ENCODE results near the gene TGFB2. TPM values are rescaled to one million over a fixed set of nuclear protein-coding genes. Genes with fewer than 3 reads are reported as not detected.

The TGFB2 gene
- total RNA-seq, 1 experiment from 2014 or later = 0.34 TPM

DNA sequence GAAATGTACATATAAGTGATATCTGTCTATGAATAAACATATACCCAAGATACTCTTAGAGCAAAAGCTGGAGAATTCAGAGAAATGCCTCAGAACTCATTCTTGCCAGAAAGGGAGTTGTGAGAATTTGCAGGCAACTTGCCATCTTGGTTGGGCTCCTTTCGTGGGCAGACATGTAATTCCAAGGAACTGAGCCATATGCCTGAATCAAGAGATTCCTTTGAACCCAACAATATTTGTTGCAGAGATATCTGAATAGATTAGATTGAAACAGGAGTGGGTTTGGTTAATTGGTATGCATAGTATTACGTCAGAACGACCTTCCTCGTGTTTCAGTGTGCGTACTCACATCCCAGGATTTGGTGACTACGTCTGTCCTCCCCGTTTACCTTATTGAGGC lies 67.0 kb downstream of the TGFB2 start:
- Histone ChIP-seq H3K27ac (ENCODE audit: low read depth, low read length) (no peak overlapping the region), H2AFZ (ENCODE audit: low read depth, low read length, poor library complexity, severe bottlenecking) (no peak overlapping the region), H3K4me3 (replicated peaks in 1 of 2; ENCODE audit: low read depth in 1 of 2, low read length in 2 of 2) (no peak overlapping the region), H3K9me3 (ENCODE audit: control insufficient read depth in 1 of 2, insufficient read depth in 1 of 2, low read depth in 1 of 2, low read length in 2 of 2) (no peaks in the 10 kb centered on the region), H3K9me2 (ENCODE audit: insufficient read depth) (no peaks in the 10 kb centered on the region), H3K4me2 (ENCODE audit: low read length) (no peak overlapping the region), H3K79me2 (ENCODE audit: insufficient read depth, low read length) (no peaks in the 10 kb centered on the region), H3K4me1 (ENCODE audit: control insufficient read depth in 1 of 2, insufficient read depth in 2 of 2, low read length in 2 of 2) (no peaks in the 10 kb centered on the region), H3K36me3 (ENCODE audit: control insufficient read depth in 1 of 2, insufficient read depth in 2 of 2, low read length in 2 of 2) (no peaks in the 10 kb centered on the region), H4K20me1 (ENCODE audit: insufficient read depth) (no peaks in the 10 kb centered on the region), H3K9ac (ENCODE audit: low read length) (no peak overlapping the region), H3K27me3 (ENCODE audit: insufficient read depth, low read length) (no peaks in the 10 kb centered on the region)
- ChIA-PET POLR2A (no interaction called here), CTCF (no interaction called here), RAD21 (ENCODE audit: low non-redundant PET in 1 of 2, low total read pairs in 2 of 2, uncharacterized antibody in 2 of 2, unreplicated experiment in 2 of 2) (no interaction called here)
- intact Hi-C loops (cut with micrococcal nuclease) = no loop called here
- no TSS peak for BruUV-seq (replicated peaks)
- TF ChIP-seq TCF7L2 (IDR thresholded peaks at IDR 0.05; ENCODE audit: borderline replicate concordance, extremely low read depth, insufficient read depth, insufficient read length) = no peak
- TF ChIP-seq, protein P1, sequence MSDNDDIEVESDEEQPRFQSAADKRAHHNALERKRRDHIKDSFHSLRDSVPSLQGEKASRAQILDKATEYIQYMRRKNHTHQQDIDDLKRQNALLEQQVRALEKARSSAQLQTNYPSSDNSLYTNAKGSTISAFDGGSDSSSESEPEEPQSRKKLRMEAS (IDR thresholded peaks at IDR 0.05) = no peak
- no peak for TF ChIP-seq POLR2A (IDR thresholded peaks at IDR 0.05; ENCODE audit: borderline replicate concordance, extremely low read depth, insufficient read depth, insufficient read length)
- TF ChIP-seq FOSL1 (IDR thresholded peaks at IDR 0.05; ENCODE audit: low read depth) = no peak
- TF ChIP-seq EZH2phosphoT487 (IDR thresholded peaks at IDR 0.05; ENCODE audit: borderline replicate concordance) = no peak
- TF ChIP-seq CBX3 (IDR thresholded peaks at IDR 0.05; ENCODE audit: low read depth) = no peak
- TF ChIP-seq SRF (IDR thresholded peaks at IDR 0.05; ENCODE audit: low read depth) = no peak
- no peak for TF ChIP-seq ELF1 (IDR thresholded peaks at IDR 0.05; ENCODE audit: borderline replicate concordance, low read depth)
- no peak for TF ChIP-seq RAD21 (IDR thresholded peaks at IDR 0.05; ENCODE audit: low read depth)
- TF ChIP-seq, protein P2, sequence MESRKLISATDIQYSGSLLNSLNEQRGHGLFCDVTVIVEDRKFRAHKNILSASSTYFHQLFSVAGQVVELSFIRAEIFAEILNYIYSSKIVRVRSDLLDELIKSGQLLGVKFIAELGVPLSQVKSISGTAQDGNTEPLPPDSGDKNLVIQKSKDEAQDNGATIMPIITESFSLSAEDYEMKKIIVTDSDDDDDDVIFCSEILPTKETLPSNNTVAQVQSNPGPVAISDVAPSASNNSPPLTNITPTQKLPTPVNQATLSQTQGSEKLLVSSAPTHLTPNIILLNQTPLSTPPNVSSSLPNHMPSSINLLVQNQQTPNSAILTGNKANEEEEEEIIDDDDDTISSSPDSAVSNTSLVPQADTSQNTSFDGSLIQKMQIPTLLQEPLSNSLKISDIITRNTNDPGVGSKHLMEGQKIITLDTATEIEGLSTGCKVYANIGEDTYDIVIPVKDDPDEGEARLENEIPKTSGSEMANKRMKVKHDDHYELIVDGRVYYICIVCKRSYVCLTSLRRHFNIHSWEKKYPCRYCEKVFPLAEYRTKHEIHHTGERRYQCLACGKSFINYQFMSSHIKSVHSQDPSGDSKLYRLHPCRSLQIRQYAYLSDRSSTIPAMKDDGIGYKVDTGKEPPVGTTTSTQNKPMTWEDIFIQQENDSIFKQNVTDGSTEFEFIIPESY (IDR thresholded peaks at IDR 0.05; ENCODE audit: extremely low read depth, insufficient replicate concordance, low read length) = no peak
- TF ChIP-seq POLR2AphosphoS5 (IDR thresholded peaks at IDR 0.05; ENCODE audit: low read depth, low read length) = no peak
- no peak for TF ChIP-seq EGR1 (IDR thresholded peaks at IDR 0.05; ENCODE audit: low read depth)
- TF ChIP-seq, protein P3, sequence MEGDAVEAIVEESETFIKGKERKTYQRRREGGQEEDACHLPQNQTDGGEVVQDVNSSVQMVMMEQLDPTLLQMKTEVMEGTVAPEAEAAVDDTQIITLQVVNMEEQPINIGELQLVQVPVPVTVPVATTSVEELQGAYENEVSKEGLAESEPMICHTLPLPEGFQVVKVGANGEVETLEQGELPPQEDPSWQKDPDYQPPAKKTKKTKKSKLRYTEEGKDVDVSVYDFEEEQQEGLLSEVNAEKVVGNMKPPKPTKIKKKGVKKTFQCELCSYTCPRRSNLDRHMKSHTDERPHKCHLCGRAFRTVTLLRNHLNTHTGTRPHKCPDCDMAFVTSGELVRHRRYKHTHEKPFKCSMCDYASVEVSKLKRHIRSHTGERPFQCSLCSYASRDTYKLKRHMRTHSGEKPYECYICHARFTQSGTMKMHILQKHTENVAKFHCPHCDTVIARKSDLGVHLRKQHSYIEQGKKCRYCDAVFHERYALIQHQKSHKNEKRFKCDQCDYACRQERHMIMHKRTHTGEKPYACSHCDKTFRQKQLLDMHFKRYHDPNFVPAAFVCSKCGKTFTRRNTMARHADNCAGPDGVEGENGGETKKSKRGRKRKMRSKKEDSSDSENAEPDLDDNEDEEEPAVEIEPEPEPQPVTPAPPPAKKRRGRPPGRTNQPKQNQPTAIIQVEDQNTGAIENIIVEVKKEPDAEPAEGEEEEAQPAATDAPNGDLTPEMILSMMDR (IDR thresholded peaks at IDR 0.05 in 2 of 3, conservative IDR thresholded peaks at IDR 0.05 in 1 of 3; ENCODE audit: borderline replicate concordance in 1 of 3, insufficient read depth in 1 of 3, low read depth in 2 of 3, low read length in 2 of 3) = no peak
- TF ChIP-seq, protein P4, sequence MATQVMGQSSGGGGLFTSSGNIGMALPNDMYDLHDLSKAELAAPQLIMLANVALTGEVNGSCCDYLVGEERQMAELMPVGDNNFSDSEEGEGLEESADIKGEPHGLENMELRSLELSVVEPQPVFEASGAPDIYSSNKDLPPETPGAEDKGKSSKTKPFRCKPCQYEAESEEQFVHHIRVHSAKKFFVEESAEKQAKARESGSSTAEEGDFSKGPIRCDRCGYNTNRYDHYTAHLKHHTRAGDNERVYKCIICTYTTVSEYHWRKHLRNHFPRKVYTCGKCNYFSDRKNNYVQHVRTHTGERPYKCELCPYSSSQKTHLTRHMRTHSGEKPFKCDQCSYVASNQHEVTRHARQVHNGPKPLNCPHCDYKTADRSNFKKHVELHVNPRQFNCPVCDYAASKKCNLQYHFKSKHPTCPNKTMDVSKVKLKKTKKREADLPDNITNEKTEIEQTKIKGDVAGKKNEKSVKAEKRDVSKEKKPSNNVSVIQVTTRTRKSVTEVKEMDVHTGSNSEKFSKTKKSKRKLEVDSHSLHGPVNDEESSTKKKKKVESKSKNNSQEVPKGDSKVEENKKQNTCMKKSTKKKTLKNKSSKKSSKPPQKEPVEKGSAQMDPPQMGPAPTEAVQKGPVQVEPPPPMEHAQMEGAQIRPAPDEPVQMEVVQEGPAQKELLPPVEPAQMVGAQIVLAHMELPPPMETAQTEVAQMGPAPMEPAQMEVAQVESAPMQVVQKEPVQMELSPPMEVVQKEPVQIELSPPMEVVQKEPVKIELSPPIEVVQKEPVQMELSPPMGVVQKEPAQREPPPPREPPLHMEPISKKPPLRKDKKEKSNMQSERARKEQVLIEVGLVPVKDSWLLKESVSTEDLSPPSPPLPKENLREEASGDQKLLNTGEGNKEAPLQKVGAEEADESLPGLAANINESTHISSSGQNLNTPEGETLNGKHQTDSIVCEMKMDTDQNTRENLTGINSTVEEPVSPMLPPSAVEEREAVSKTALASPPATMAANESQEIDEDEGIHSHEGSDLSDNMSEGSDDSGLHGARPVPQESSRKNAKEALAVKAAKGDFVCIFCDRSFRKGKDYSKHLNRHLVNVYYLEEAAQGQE (IDR thresholded peaks at IDR 0.05; ENCODE audit: low read depth) = no peak
- no peak for TF ChIP-seq SIN3A (IDR thresholded peaks at IDR 0.05; ENCODE audit: low read depth)
- no peak for TF ChIP-seq YY1 (IDR thresholded peaks at IDR 0.05; ENCODE audit: extremely low read depth, insufficient replicate concordance, low read depth, low read length)
- TF ChIP-seq CEBPB (IDR thresholded peaks at IDR 0.05; ENCODE audit: low read depth) = no peak
- no peak for TF ChIP-seq JUND (IDR thresholded peaks at IDR 0.05)
- DNase-seq (ENCODE audit: low read depth, low spot score) (no peak), ATAC-seq (no peak)
